DND-41 (cell line): ENCODE results near the gene SLC35C1.

Source experiments
- ATAC-seq: fragments of 200-7000 bp; cut with Tn5 transposase; 3 replicates; pipeline ENCODE4 v1.9.1; 2021; ENCODE audit warnings: low read depth; ENCODE audit not compliant: insufficient read depth
- DNase-seq: peaks from one replicate; pipeline ENCODE4 v3.0.0-alpha.2; 2020
- H2AFZ ChIP-seq: 2 replicates; pipeline ENCODE4 v1.6.0; 2012; ENCODE audit warnings: low read depth, low read length
- H3K27ac ChIP-seq: 2 replicates; pipeline ENCODE4 v1.5.1; 2012; ENCODE audit warnings: low read length, inconsistent platforms
- H3K27me3 ChIP-seq: fragments of 200-600 bp; sonication (generic); 2 replicates; pipeline ENCODE4 v1.6.0; 2012; ENCODE audit warnings: low read length, mild to moderate bottlenecking, inconsistent platforms; ENCODE audit not compliant: insufficient read depth, poor library complexity
- H3K36me3 ChIP-seq: 2 replicates; pipeline ENCODE4 v1.5.1; 2012; ENCODE audit warnings: low read length, inconsistent platforms; ENCODE audit not compliant: insufficient read depth
- H3K4me1 ChIP-seq: 2 replicates; pipeline ENCODE4 v1.5.1; 2012; ENCODE audit warnings: mild to moderate bottlenecking, low read length; ENCODE audit not compliant: insufficient read depth
- H3K4me2 ChIP-seq: 2 replicates; pipeline ENCODE4 v1.6.0; 2012; ENCODE audit warnings: mild to moderate bottlenecking, moderate library complexity, low read length, inconsistent platforms; ENCODE audit not compliant: insufficient read depth
- H3K4me3 ChIP-seq, 2 experiments: fragments of 200-600 bp in 1 of 2; shearing (Covaris generic) in 1 of 2; 2 replicates each; pipeline ENCODE4 v1.5.1; 2012 to 2016; ENCODE audit warnings: inconsistent platforms in 2 of 2, low read length in 2 of 2, mild to moderate bottlenecking in 2 of 2, low read depth in 1 of 2, moderate library complexity in 1 of 2
- H3K79me2 ChIP-seq: 2 replicates; pipeline ENCODE4 v1.6.0; 2012; ENCODE audit warnings: low read length, inconsistent platforms; ENCODE audit not compliant: insufficient read depth
- H3K9ac ChIP-seq: 2 replicates; pipeline ENCODE4 v1.6.0; 2012; ENCODE audit warnings: low read depth, mild to moderate bottlenecking, inconsistent platforms, low read length, moderate library complexity
- H3K9me3 ChIP-seq: 2 replicates; pipeline ENCODE4 v1.5.1; 2012; ENCODE audit warnings: low read length, moderate library complexity, mild to moderate bottlenecking, inconsistent platforms; ENCODE audit not compliant: insufficient read depth, severe bottlenecking
- H4K20me1 ChIP-seq: 2 replicates; pipeline ENCODE4 v1.6.0; 2012; ENCODE audit warnings: low read length; ENCODE audit not compliant: insufficient read depth
- EZH2 ChIP-seq: IDR thresholded peaks from 3 replicates; pipeline ENCODE4 v1.6.1; 2012; ENCODE audit warnings: borderline replicate concordance, low read depth, mild to moderate bottlenecking, moderate library complexity, low read length, inconsistent platforms; ENCODE audit not compliant: severe bottlenecking
- TF ChIP-seq, protein P1 (sequence below): IDR thresholded peaks from 2 replicates; pipeline ENCODE4 v1.5.1; 2012; ENCODE audit warnings: borderline replicate concordance, low read length, moderate library complexity, mild to moderate bottlenecking; ENCODE audit not compliant: poor library complexity, severe bottlenecking; ENCODE audit errors: extremely low read depth

SLC35C1 gene

DNA sequence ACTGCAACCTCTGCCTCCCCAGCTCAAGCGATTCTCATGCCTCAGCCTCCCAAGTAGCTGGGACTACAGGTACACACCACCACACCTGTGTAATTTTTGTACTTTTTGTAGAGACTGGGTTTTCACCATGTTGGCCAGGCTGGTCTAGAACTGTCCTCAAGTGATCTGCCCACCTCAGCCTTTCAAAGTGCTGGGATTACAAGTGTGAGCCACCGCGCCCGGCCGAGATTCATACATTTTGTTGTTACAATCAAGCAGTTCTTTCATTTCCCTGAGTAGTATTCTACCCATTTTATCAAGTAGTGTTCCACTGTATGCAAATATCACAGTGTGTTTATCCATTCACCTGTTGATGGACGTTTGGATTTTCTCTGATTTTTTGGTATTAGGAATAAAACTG is 26.6 kb upstream of the SLC35C1 start:
- no peaks in the 10 kb centered on the region for H3K36me3 ChIP-seq
- no peak overlapping the region for H2AFZ ChIP-seq
- H3K4me3 ChIP-seq: no peak overlapping the region
- no peak overlapping the region for H3K9ac ChIP-seq
- no peaks in the 10 kb centered on the region for H3K79me2 ChIP-seq
- ATAC-seq (no peak), DNase-seq (no peak)
- no peaks in the 10 kb centered on the region for H4K20me1 ChIP-seq
- H3K27ac ChIP-seq: no peak overlapping the region
- H3K9me3 ChIP-seq: no peaks in the 10 kb centered on the region
- no peaks in the 10 kb centered on the region for H3K27me3 ChIP-seq
- no peaks in the 10 kb centered on the region for H3K4me1 ChIP-seq
- H3K4me2 ChIP-seq: no peak overlapping the region
- no peak for TF ChIP-seq EZH2
- TF ChIP-seq, protein P1, sequence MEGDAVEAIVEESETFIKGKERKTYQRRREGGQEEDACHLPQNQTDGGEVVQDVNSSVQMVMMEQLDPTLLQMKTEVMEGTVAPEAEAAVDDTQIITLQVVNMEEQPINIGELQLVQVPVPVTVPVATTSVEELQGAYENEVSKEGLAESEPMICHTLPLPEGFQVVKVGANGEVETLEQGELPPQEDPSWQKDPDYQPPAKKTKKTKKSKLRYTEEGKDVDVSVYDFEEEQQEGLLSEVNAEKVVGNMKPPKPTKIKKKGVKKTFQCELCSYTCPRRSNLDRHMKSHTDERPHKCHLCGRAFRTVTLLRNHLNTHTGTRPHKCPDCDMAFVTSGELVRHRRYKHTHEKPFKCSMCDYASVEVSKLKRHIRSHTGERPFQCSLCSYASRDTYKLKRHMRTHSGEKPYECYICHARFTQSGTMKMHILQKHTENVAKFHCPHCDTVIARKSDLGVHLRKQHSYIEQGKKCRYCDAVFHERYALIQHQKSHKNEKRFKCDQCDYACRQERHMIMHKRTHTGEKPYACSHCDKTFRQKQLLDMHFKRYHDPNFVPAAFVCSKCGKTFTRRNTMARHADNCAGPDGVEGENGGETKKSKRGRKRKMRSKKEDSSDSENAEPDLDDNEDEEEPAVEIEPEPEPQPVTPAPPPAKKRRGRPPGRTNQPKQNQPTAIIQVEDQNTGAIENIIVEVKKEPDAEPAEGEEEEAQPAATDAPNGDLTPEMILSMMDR: no peak

DNA sequence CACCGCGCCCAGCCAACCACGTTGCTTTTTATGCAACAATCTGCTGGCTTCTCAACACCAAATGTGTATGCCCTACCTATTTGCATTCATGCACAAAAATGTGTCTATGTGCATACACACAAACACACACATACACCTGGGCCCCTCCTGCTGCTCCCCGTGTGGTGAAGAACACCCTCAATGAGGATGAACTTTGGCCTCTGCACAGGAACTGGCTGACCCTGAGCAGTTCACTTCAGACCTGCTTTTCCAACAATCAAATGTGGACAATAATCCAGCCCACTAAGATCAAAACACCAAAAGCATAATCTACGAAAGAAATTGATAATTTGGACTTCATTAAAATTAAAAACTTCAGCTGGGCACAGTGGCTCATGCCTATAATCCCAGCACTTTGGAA is 25.3 kb upstream of the SLC35C1 start:
- Histone ChIP-seq H4K20me1 (no peaks in the 10 kb centered on the region), H3K36me3 (no peaks in the 10 kb centered on the region), H3K4me2 (no peak overlapping the region), H2AFZ (no peak overlapping the region), H3K9me3 (no peaks in the 10 kb centered on the region), H3K27ac (no peak overlapping the region), H3K79me2 (no peaks in the 10 kb centered on the region), H3K4me1 (no peaks in the 10 kb centered on the region), H3K9ac (no peak overlapping the region), H3K27me3 (no peaks in the 10 kb centered on the region), H3K4me3 (no peak overlapping the region)
- ATAC-seq: no peak
- TF ChIP-seq, protein P1: no peak
- no peak for TF ChIP-seq EZH2
- DNase-seq: no peak

DNA sequence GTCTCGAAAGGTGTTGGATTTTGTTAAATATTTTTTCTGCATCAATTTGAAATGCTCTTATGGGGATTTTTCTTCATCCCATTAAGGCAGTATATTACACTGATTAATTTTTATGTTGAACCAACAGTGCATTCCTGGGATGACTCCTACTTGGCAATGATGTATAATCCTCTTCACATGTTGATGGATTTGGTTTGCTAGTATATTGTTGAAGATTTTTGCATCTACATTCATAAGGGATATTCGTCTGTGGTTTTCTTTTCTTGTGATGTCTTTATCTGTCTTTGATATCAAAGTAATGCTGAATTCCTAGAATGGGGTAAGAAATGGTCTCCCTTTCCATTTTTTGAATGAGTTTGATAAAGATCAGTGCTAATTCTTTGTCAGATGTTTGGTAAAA is 18.7 kb upstream of the SLC35C1 start:
- H3K79me2 ChIP-seq: no peaks in the 10 kb centered on the region
- H4K20me1 ChIP-seq: no peaks in the 10 kb centered on the region
- H3K4me3 ChIP-seq: no peak overlapping the region
- H3K27me3 ChIP-seq: no peaks in the 10 kb centered on the region
- H3K9me3 ChIP-seq: peaks cover 10% of the 10 kb centered on the region
- ATAC-seq (peak; percentile 65; the same call in 2 of the 3 replicates), DNase-seq (no peak)
- no peak overlapping the region for H2AFZ ChIP-seq
- no peak for TF ChIP-seq EZH2
- TF ChIP-seq, protein P1: no peak
- no peak overlapping the region for H3K9ac ChIP-seq
- no peak overlapping the region for H3K4me2 ChIP-seq
- H3K36me3 ChIP-seq: no peaks in the 10 kb centered on the region
- peaks cover 17% of the 10 kb centered on the region for H3K4me1 ChIP-seq
- no peak overlapping the region for H3K27ac ChIP-seq

DNA sequence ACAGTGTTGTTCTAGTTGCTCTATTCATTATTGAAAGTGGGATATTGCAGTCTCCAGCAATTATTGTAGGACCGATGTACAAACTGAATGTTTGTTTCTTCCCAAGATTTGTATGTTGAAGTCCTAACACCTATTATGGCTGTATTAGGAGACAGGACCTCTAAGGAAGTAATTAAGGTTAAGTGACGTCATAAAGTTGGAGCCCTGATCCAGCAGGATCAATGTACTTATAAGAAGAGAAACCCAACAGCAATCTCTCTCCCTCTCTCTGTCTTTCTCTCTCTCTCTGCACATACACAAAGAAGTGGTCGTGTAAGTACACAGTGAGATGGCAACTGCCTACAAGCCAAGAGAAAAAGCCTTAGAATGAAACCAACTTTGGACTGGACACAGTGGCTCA is 16.1 kb upstream of the SLC35C1 start:
- H3K27me3 ChIP-seq: no peaks in the 10 kb centered on the region
- peaks cover 10% of the 10 kb centered on the region for H3K9me3 ChIP-seq
- DNase-seq (no peak), ATAC-seq (no peak)
- no peak for TF ChIP-seq EZH2
- TF ChIP-seq, protein P1: no peak
- no peaks in the 10 kb centered on the region for H3K79me2 ChIP-seq
- no peak overlapping the region for H3K27ac ChIP-seq
- H3K4me2 ChIP-seq: no peak overlapping the region
- no peak overlapping the region for H3K9ac ChIP-seq
- H3K4me1 ChIP-seq: peaks cover 17% of the 10 kb centered on the region
- no peaks in the 10 kb centered on the region for H4K20me1 ChIP-seq
- H3K4me3 ChIP-seq: no peak overlapping the region
- no peaks in the 10 kb centered on the region for H3K36me3 ChIP-seq
- no peak overlapping the region for H2AFZ ChIP-seq
